ENCODE measurements around the gene FDXR.

FDXR gene

DNA sequence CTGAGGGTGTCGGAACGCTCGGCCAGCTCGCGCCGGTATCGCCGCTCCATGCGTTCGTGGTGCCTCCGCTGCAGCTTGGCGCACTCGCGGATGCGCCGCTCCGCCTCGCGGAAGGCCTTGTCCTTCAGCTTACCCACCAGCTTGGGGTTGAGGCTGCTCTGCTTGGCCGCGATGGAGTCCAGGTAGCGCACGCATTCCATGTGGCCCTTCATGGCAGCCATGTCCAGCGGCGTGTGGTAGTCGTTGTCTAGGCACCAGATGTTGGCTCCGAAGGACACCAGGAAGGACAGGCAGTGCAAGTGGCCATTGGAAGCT is 47.5 kb upstream of the FDXR start:
- DNase-seq (ENCODE audit: low read depth): no peak
- TF ChIP-seq POLR2A (IDR thresholded peaks at IDR 0.05; ENCODE audit: extremely low read depth, insufficient read length) (no peak), MAX (IDR thresholded peaks at IDR 0.05; ENCODE audit: low read depth, low read length) (no peak), MYC (IDR thresholded peaks at IDR 0.05; ENCODE audit: low read depth, low read length) (no peak)
- TF ChIP-seq, protein P1, sequence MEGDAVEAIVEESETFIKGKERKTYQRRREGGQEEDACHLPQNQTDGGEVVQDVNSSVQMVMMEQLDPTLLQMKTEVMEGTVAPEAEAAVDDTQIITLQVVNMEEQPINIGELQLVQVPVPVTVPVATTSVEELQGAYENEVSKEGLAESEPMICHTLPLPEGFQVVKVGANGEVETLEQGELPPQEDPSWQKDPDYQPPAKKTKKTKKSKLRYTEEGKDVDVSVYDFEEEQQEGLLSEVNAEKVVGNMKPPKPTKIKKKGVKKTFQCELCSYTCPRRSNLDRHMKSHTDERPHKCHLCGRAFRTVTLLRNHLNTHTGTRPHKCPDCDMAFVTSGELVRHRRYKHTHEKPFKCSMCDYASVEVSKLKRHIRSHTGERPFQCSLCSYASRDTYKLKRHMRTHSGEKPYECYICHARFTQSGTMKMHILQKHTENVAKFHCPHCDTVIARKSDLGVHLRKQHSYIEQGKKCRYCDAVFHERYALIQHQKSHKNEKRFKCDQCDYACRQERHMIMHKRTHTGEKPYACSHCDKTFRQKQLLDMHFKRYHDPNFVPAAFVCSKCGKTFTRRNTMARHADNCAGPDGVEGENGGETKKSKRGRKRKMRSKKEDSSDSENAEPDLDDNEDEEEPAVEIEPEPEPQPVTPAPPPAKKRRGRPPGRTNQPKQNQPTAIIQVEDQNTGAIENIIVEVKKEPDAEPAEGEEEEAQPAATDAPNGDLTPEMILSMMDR (IDR thresholded peaks at IDR 0.05; ENCODE audit: low read depth, low read length): no peak
- H3K4me3 ChIP-seq (ENCODE audit: low read depth, low read length): no peak overlapping the region

DNA sequence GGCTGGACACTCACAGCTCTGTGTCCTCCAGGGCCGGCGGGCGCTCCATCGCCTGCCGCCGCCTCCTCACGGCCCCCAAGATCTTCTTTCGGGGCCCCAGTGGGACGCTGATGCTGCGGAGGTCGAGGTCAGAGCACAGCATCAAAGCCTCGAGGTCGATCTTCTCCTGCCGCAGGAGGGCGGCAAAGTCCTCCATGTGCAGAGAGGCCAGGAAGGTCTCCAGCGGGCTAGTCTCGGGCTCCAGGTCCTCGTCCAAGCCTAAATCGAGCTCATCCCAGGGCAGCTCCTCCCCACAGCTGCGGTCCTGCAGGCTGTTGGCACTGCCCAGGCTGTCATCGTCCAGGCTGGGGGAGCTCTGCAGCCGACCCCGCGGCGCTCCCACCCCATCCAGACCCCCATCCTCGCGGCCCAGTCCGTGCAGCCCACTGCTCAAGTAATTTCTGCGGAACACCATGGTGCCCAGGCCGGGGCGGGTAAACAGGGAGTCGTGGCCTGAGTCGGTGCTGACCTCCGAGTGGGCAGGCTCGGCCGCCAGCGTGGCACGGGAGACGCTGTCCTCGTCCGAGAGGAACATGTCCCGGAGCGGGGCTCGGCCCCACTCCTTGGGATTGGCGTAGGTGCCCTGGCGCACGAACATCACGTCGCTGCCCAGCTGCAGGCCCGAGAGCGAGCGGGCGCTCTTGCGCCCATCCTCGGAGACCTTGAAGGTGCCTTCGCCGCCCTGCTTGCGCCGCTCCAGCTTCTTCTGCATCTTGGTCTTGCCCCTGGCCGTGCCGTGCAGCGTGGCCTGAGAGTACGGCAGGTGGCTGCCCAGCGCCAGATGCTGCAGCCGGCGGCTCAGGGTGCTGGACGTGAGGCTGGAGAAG is 46.9 kb upstream of the FDXR start:
- DNase-seq (ENCODE audit: low read depth): no peak
- no peak overlapping the region for H3K4me3 ChIP-seq (ENCODE audit: low read depth, low read length)
- TF ChIP-seq MYC (IDR thresholded peaks at IDR 0.05; ENCODE audit: low read depth, low read length): no peak
- no peak for TF ChIP-seq POLR2A (IDR thresholded peaks at IDR 0.05; ENCODE audit: extremely low read depth, insufficient read length)
- TF ChIP-seq MAX (IDR thresholded peaks at IDR 0.05; ENCODE audit: low read depth, low read length): no peak
- TF ChIP-seq, protein P1 (IDR thresholded peaks at IDR 0.05; ENCODE audit: low read depth, low read length): no peak

DNA sequence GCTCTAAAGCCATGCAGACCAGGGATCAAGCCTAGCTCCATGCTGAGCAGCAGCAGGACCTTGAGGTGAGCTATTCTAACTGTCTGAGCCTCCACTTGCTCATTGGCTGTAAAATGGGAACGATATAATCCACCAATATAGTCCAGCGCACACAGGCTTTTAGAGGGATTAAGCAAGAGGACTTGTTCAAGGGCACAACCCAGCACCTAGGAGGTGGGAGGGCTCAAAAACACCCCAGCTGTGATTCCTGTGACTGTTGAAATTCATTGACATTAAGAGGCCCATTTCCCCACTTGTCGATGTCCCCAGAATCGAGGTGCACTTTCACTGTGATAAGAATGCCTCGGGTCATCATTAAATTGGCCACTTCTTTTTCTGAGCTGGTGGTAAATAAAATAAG is 46.1 kb upstream of the FDXR start:
- H3K4me3 ChIP-seq (ENCODE audit: low read depth, low read length): no peak overlapping the region
- TF ChIP-seq POLR2A (IDR thresholded peaks at IDR 0.05; ENCODE audit: extremely low read depth, insufficient read length) (no peak), MYC (IDR thresholded peaks at IDR 0.05; ENCODE audit: low read depth, low read length) (no peak), MAX (IDR thresholded peaks at IDR 0.05; ENCODE audit: low read depth, low read length) (no peak)
- TF ChIP-seq, protein P1 (IDR thresholded peaks at IDR 0.05; ENCODE audit: low read depth, low read length): no peak
- DNase-seq (ENCODE audit: low read depth): peak; percentile 28

- DNase-seq (ENCODE audit: low read depth): peak; percentile 58
- H3K4me3 ChIP-seq (ENCODE audit: low read depth, low read length): no peak overlapping the region
- TF ChIP-seq, protein P1 (IDR thresholded peaks at IDR 0.05; ENCODE audit: low read depth, low read length): no peak
- TF ChIP-seq MYC (IDR thresholded peaks at IDR 0.05; ENCODE audit: low read depth, low read length) (no peak), MAX (IDR thresholded peaks at IDR 0.05; ENCODE audit: low read depth, low read length) (no peak), POLR2A (IDR thresholded peaks at IDR 0.05; ENCODE audit: extremely low read depth, insufficient read length) (no peak)
Observed at GRCh38 chr17:74917430-74917829, 44.6 kb upstream of the FDXR start.

DNA sequence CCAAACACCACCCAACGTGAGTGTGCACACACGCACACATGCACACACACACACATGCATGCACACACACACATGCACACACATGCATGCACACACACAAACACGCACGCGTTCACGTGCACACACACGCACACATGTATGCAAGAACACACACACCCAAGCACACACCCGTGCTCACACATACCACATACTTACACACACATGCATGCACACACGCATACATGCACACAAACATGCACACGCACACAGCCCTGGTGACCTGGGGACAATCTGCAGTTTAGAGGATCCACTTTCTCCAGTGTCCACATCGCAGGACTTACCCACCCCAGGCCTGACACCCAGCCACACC is 44.0 kb upstream of the FDXR start:
- TF ChIP-seq, protein P1 (IDR thresholded peaks at IDR 0.05; ENCODE audit: low read depth, low read length): no peak
- TF ChIP-seq POLR2A (IDR thresholded peaks at IDR 0.05; ENCODE audit: extremely low read depth, insufficient read length) (no peak), MYC (IDR thresholded peaks at IDR 0.05; ENCODE audit: low read depth, low read length) (no peak), MAX (IDR thresholded peaks at IDR 0.05; ENCODE audit: low read depth, low read length) (no peak)
- no peak overlapping the region for H3K4me3 ChIP-seq (ENCODE audit: low read depth, low read length)
- DNase-seq (ENCODE audit: low read depth): no peak

Measured in NB4 (cell line).